ENCODE data around the gene PDE3B. TPM values are rescaled to one million over a fixed set of nuclear protein-coding genes. Genes with fewer than 3 reads are reported as not detected.
A peak's percentile ranks its signal among the peaks of the same experiment; 100 is the strongest.

PDE3B gene
- total RNA-seq, 4 donors from 2014 or later = 14.0 to 30.5 (median 18.0) TPM

DNA sequence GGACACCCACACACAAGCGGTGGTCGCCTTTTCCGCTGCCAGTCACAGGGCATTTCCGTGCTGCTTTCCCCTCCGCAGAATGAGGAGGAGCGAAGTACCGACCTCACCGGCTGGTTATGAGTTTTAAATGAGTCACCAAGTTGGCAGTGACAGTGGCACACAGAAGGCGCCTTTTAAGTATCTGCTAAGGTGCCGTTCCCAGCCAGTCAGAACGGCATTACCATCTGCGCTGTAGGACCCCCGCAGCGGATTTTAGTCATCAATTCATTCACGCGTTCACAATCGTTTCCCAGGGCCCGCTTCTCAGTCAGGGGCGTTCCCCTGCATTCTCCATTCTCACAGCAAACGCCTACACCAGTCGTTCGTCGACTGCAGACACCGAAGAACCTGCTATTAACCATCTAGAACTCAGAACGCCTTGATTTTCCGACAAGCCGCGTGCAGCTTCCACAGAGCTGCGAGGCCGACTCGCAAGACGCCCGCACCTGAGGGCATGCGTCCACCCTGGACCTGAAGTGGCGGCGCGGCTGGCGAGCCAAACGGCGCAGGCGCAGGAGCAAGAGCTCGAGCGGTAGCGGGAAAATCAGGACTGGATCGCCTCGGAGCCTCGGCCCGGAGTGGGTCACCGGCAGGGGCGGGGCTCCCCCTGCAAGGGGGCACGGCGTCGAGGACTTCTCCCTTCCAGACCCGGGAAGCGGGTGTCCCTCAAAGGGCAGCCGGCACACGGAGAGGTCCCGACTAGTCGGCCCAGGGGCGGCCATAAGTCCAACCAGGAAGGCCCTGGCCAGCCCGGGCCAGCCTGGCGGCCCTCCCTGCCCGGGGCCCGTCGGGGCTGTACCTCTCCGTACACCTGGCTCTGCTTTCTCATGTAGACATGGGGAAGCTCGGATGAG is 247.8 kb downstream of the PDE3B start:
- H3K27ac ChIP-seq = peak overlapping the region; percentile 90 to 95 (median 95)
- no peaks in the 10 kb centered on the region for H3K27me3 ChIP-seq
- TF ChIP-seq, protein P1, sequence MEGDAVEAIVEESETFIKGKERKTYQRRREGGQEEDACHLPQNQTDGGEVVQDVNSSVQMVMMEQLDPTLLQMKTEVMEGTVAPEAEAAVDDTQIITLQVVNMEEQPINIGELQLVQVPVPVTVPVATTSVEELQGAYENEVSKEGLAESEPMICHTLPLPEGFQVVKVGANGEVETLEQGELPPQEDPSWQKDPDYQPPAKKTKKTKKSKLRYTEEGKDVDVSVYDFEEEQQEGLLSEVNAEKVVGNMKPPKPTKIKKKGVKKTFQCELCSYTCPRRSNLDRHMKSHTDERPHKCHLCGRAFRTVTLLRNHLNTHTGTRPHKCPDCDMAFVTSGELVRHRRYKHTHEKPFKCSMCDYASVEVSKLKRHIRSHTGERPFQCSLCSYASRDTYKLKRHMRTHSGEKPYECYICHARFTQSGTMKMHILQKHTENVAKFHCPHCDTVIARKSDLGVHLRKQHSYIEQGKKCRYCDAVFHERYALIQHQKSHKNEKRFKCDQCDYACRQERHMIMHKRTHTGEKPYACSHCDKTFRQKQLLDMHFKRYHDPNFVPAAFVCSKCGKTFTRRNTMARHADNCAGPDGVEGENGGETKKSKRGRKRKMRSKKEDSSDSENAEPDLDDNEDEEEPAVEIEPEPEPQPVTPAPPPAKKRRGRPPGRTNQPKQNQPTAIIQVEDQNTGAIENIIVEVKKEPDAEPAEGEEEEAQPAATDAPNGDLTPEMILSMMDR (IDR thresholded peaks at IDR 0.05) = peak in 2 of 6 experiments; percentile 0 to 16
- TF ChIP-seq POLR2A (IDR thresholded peaks at IDR 0.05) = peak; percentile 53 to 66
- no peaks in the 10 kb centered on the region for H3K9me3 ChIP-seq
- H3K4me3 ChIP-seq = peak overlapping the region; percentile 56 to 77 (median 67)
- peaks cover 0 to 24% (median 0%) of the 10 kb centered on the region in 4 donors for H3K4me1 ChIP-seq
- DNase-seq = peak; percentile 85 to 95 (median 93)
- no peaks in the 10 kb centered on the region for H3K36me3 ChIP-seq

DNA sequence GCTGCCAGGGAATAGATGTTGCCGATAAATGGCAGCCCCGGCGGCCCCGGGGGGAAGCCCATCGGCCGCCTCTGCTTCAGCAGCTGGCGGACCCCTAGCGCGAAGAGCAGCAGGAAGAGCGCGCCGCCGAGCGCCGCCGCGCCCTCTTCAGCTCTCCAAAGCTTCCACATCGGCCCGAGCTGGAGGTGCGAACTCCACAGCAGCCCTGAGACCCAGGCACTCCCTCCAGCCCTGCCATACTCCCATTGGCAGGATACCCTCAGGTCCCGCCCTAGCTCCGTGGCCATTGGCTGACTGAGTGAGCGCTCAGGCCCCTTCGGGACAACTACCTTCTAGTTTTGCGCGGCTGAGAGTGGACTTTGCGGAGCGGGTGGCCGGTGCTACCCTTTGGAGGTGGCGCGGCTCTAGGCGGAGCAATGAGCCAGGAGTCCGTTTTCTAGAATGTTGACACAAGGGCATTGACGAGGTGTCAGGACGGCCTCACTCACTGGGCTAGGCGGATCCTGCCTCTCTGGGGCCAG is 248.5 kb downstream of the PDE3B start, which contains the start of gene CYP2R1:
CYP2R1 (minus strand) TSS at position 196 of the 521 bp plus-strand sequence; CDS start at position 170, 26 bp downstream.
- TF ChIP-seq POLR2A (IDR thresholded peaks at IDR 0.05) = peak; percentile 77 to 84
- TF ChIP-seq, protein P1 (IDR thresholded peaks at IDR 0.05) = peak in 1 of 6 experiments; percentile 10
- Histone ChIP-seq H3K27me3 (no peaks in the 10 kb centered on the region), H3K4me1 (peaks cover 0 to 17% (median 0%) of the 10 kb centered on the region in 4 donors), H3K36me3 (no peaks in the 10 kb centered on the region), H3K9me3 (no peaks in the 10 kb centered on the region), H3K4me3 (peak within 1 kb of the TSS; percentile 56 to 77 (median 67)), H3K27ac (peak within 1 kb of the TSS; percentile 90 to 95 (median 95))
- DNase-seq = peak; percentile 95 to 98 (median 97)

DNA sequence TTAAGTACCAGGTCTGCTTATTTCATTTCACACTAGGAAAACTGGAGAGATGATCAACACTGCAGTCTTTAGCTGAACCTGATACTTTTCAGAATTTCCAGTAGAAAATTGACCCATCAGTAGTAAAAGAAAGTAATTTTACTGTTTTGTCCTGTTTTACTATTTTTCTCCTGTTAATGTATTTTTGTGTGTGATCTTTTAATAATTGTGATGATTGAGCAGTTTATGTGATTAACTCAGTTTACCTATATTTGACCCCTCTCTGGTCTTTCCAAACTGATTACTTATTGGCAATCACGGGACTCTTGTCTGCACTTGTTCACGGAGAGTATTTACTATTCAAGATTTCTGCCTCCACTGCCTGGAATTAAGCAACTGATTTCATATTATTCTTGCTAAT is 249.0 kb downstream of the PDE3B start:
- DNase-seq = no peak
- H3K27me3 ChIP-seq = no peaks in the 10 kb centered on the region
- peak overlapping the region; percentile 90 to 95 (median 95) for H3K27ac ChIP-seq
- no peaks in the 10 kb centered on the region for H3K9me3 ChIP-seq
- peak overlapping the region; percentile 56 to 77 (median 67) for H3K4me3 ChIP-seq
- peaks cover 0 to 14% (median 0%) of the 10 kb centered on the region in 4 donors for H3K4me1 ChIP-seq
- no peak for TF ChIP-seq POLR2A (IDR thresholded peaks at IDR 0.05)
- TF ChIP-seq, protein P1 (IDR thresholded peaks at IDR 0.05) = no peak
- H3K36me3 ChIP-seq = no peaks in the 10 kb centered on the region

DNA sequence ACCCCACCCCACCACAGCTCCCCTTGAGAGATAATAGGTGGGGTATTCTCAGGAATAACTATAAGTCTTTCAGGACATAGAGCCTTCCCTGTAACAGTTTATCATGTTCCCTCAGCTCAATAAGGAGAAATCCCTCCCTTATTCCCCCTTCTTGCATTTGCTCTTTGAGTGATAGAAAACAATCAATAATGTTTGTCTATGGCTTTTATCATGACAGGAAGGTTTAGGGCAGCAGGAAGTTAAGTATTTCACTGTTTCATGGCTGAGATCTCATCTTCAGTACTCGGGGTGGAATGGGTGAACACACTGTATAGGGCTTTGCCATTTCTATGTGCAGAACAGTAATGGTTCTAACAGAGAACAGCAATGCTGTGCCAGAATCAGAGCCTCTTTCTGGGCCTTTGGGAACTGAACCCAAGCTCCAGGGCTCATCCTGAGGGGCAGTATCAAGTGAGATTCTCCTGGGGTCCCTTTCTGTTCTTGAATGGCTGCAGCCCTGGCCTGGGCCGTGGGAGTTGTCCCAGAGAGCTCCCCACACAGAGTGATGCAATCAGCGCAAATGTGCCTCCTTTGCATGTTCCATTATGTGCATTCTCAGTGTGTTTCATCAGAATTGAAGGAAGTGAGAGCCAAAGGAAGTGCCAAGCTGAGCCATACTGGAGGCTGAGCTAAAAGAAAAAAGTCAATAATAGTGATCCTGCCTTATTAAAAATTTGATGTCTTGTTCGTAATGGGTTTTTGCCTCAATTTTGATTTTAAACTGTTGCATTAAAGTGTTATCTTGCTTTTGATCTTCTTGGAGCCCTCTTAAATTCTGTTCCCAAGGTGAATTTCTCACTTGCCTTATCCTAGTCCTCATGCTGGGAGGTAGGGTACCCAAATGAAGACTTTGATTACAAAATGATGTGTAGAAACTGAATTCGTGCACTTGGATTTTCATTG is 251.3 kb downstream of the PDE3B start:
- no peaks in the 10 kb centered on the region for H3K36me3 ChIP-seq
- TF ChIP-seq POLR2A (IDR thresholded peaks at IDR 0.05) = no peak
- TF ChIP-seq, protein P1 (IDR thresholded peaks at IDR 0.05) = no peak
- no peaks in the 10 kb centered on the region for H3K27me3 ChIP-seq
- no peak overlapping the region for H3K27ac ChIP-seq
- peak in 1 of 3 donors; percentile 55 for DNase-seq
- H3K9me3 ChIP-seq = no peaks in the 10 kb centered on the region
- H3K4me1 ChIP-seq = peaks cover 0 to 8% (median 0%) of the 10 kb centered on the region in 4 donors
- H3K4me3 ChIP-seq = no peak overlapping the region

DNA sequence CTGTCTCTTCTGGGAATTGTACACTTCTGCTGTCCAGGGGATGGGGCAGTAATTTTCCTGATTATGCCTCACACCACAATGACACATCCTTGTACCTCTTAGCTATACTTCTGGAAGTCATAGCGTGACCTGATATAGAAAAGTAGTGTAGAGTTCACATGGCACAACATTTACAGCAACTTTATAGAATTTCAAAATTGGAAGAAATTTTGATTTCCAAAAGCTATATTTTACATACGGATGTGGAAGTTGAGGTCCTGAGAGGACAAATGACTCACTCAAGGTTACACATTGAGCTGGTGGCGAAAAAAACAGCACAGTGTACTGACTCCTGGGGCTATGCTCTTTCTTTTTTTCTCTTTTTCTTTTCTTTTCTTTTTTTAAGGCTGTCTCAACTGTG is 254.8 kb downstream of the PDE3B start:
- Histone ChIP-seq H3K27me3 (no peaks in the 10 kb centered on the region), H3K27ac (no peak overlapping the region), H3K9me3 (no peaks in the 10 kb centered on the region), H3K36me3 (no peaks in the 10 kb centered on the region), H3K4me1 (no peaks in the 10 kb centered on the region), H3K4me3 (no peak overlapping the region)
- no peak for TF ChIP-seq POLR2A (IDR thresholded peaks at IDR 0.05)
- TF ChIP-seq, protein P1 (IDR thresholded peaks at IDR 0.05) = no peak
- DNase-seq = no peak
